Measurements from ENCODE around the gene NME4.

DNA sequence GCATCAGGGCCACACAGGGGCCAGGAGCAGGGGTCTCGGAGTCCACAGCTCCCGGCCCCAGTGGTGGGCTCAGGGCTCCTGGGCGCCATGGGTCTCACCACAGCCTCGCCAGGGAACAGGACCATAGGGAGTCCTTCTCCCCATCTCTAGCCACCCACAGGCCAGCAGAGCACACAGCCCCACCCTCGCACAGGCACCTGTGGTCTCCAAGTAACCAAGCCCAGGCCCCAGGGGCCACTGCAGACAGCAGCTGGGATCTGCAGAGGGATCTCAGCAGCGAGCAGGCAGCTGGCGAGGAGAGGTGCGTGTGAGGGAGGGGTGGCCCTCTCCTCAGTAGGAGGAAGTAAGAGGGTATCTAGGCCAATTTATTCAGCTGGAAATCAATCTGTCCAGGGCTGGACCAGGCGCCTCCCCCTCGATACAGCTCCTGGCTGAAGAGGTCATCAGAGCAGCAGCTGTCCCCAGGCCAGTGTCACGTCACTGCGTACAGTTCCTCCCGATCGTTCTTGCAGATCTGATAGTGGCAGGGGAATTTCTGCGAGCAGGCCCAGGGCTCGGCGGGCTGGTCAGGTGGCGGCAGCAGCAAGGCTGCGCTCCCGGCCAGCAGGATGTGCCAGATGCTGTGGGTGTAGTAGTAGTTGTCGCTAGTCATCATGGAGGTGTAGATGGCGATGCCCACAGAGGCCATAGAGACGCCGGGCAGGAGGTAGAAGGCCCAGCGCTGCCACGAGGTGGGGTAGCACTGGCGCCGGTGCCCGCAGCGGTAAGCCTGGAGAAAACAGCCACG lies 25.3 kb upstream of the NME4 start:
- TF ChIP-seq CTCF (IDR thresholded peaks at IDR 0.05) (no peak), POLR2AphosphoS5 (IDR thresholded peaks at IDR 0.05) (no peak), POLR2A (IDR thresholded peaks at IDR 0.05) (no peak)

All from suprapubic skin (tissue), 4 donors.